Stimulated activated CD4-positive, alpha-beta T cell treated with anti-CD3 and anti-CD28 coated beads, Interleukin-15, amount 100 ng/mL, for 24 hours (primary cell): ENCODE results near the gene SMARCE1.

Source experiments
- DNase-seq: peaks from one replicate; pipeline ENCODE4 v3.0.0-alpha.2; 2020

Gene SMARCE1

GRCh38 chr17:40645291-40645690 lies 2.3 kb downstream of the SMARCE1 start:
- DNase-seq = no peak

DNA sequence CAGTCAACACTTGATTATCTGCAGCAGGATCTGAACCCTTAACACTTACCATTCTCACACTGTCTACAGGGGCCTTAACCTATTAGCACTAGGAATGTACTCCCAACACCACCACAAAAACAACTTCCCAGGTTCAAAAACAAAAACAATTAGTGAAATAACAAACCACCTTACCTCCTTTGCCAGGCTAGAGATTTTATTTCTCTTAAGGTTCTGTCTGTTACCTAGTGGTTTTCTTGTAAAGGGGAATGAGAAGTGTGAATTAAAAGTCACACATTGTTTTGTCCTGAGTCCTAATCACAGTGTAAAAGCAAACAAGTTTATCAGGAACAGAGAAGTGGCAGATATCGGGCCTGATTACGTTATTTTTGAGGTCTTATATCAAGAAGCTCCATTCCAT lies 9.7 kb downstream of the SMARCE1 start:
- no peak for DNase-seq

GRCh38 chr17:40633871-40634270 lies 13.7 kb downstream of the SMARCE1 start:
- DNase-seq = no peak

- no peak for DNase-seq
Observed at GRCh38 chr17:40632216-40632615, 15.4 kb downstream of the SMARCE1 start.

GRCh38 chr17:40629842-40630241 lies 17.8 kb downstream of the SMARCE1 start:
- no peak for DNase-seq

DNA sequence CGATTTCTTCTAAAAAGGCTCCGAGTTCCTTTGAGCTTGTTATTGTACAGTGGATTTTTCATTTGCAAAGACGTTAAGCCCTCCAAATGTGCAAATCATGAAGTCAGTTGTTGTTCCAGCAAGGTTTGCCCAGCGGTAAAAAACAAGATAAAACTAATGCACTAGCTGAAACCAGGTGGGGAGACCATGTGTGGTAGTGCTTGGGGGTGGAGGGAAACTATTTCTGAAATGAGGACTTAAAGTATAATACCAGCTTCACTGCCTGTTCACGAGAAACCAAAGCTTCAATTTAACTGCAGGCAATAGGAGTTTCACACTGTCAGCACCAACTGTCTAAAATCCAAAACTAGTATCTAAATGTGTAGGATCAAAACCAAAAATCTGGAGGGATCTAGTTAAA lies 22.3 kb downstream of the SMARCE1 start:
- no peak for DNase-seq

DNA sequence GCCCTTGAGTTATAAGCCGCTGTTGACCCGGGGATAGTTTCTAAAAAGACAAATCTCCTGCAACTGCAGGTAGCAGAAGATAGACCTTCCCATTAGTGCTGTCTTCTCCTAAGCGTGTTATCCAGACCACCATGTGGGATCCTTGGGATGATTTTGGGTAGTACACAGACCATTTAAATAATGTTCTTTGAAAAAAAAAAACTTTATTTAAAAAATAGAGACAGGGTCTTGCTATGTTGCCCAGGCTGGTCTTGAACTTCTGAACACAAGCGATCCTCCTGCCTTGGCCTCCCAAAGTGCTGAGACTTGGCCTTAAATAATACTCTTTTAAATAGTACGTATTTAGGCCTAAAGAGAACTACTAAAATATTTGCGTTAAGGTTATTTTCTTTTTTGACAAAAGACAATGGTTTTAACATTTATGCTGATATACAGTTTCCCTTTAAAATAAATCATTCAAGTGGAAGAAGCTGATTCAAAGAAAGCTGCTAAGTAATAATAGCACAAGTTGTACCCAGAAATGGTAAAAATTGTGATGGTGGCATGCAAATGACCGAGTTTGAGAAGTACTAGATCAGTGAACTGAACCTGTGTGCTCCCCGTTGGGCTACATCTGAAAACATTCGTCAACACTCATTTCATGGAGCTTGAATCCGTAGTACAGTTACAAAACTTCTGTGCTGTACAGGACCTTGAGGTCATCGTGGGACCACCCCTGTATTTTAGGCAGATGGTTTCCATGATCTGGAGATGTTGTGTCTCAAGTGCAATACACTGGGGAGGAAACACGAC lies 24.0 kb downstream of the SMARCE1 start:
- no peak for DNase-seq

GRCh38 chr17:40622509-40622928 lies 25.1 kb downstream of the SMARCE1 start:
- no peak for DNase-seq

DNA sequence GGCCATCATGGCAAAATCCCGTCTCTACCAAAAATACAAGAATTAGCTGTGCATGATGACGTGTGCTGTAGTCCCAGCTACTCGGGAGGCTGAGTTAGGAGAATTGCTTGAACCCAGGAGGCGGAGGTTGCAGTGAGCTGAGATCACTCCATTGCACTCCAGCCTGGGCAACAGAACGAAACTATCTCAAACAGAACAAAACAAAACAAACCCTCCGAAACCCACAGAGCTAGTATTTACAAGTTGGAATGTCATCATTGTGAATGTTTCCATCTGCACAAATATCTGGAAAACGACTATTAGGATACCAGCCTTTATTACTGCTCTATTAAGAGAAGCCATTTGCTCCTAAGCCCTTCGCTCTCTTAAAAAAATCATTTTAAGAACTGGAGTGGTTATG lies 26.0 kb downstream of the SMARCE1 start:
- DNase-seq = no peak

DNA sequence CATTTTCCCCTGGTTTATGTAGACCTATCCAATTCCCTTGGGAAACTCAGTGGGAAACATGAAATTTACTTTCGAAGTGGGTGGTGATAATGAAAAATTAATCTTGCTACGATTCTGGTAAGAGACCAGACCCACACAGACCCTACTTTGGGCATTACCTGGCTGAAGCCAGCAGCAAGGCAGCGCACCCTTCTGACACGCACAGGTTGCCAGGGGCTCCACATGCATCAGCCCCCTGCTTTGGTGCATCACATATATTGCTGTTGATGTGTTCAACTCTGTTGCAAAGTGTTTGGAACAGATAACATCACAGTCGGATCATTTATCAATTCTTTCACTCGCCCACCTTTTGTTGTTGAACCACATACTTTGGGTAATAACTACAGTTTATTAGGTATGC lies 26.6 kb downstream of the SMARCE1 start:
- no peak for DNase-seq

DNA sequence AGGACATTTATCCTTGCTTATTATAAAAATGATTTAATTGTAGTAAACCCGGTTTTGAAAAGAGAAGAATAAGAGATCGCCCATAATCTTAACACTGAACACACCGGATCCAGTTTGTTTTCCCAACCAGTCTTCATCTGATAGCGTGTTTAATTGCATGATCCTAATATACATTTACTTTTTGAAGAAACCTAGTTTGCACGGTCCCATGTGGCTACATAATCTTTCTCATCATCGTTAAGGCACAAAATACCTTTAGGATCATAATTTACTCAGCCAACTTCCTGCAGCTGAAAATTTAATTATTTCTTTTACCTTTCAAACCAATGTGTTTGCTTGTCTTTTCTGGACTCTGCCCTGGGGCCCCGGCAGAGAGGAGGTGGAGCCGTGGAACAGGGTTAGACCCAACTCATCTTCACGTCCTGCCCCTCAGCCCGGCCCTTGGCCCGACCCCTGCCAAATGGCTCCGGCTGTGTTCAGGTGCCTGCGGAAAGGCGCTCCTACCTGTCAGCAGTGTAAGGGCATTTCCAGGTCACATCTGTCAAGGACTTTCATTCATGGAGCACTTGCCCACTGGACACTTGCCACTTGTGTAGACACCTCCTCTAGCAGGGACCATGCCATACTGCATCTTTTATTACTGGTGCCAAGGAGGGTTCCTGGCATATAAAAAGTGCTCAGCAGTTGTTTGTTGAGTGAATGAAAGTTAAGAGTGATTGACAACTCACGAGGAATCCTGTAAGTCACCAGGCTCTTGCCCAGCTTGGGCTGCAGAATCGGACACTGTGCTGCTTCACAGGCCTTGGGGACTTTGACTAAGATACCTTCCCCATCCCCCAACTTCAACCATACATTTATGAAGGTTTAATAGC lies 28.6 kb downstream of the SMARCE1 start:
- no peak for DNase-seq

DNA sequence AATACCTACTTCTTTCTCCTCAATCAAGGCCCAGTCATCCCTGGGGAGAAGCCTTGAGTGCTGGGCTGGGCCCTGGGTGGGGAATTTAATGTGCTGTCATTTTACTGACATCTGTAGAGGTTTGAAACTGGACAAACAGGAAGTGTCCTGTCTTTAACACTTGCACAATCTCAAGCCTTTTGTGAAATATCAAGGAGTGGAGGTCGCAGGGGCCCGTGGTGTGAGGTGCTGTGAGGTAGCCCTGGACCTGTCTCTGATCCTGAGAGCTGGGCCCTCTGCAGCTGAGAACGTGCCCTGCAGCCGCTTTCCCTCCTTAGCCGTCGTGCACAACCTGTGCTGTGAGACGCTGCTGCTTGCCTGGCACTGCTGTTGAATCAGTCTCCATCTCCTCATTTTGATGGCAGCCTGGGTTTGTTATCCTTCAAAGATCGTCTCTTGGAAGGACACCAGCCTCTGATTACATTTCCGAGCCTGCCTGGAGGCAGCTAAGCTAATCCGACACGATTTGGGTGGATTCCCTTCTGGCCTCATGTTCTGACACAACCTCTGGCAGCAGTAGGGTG lies 29.9 kb downstream of the SMARCE1 start:
- no peak for DNase-seq

GRCh38 chr17:40616592-40616991 lies 31.0 kb downstream of the SMARCE1 start:
- DNase-seq = no peak

GRCh38 chr17:40615841-40616476 lies 31.7 kb downstream of the SMARCE1 start:
- DNase-seq = no peak

- peak; percentile 45 for DNase-seq
Observed at GRCh38 chr17:40615068-40615840, 32.4 kb downstream of the SMARCE1 start.

GRCh38 chr17:40614431-40615067 lies 33.1 kb downstream of the SMARCE1 start:
- DNase-seq = peak; percentile 32

DNA sequence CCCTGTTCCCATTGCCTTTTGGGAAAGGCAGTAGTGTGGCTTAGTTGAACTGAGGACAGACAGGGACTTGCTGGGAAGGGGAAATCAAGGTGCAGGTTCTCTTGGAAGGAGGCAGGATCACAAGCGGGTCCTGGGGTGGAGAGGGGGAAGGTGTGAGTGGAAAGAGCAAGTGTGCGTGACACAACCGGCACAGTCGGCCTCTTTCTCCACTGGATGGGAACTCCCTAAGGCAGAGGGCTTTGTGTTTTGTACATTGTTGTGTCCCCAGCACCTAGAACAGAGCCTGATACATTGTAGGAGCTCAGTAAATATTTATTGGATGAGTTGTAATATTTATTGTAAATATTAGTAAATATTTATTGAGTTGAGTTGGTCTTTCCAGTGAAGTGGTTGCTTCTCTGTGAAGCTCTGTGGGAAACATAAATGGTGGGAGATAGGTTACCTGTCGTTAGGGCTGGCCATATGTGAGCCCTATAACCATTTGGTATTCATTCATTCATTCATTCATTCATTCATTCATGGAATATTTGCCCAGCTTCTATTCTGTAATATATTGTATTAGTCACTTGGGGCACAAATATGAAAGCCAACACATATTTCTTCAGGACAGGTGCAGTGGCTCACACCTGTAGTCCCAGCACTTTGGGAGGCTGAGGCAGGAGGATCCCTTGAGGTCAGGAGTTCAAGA lies 34.0 kb downstream of the SMARCE1 start:
- no peak for DNase-seq

- peak; percentile 74 for DNase-seq
Observed at GRCh38 chr17:40612599-40613244, 34.9 kb downstream of the SMARCE1 start.

DNA sequence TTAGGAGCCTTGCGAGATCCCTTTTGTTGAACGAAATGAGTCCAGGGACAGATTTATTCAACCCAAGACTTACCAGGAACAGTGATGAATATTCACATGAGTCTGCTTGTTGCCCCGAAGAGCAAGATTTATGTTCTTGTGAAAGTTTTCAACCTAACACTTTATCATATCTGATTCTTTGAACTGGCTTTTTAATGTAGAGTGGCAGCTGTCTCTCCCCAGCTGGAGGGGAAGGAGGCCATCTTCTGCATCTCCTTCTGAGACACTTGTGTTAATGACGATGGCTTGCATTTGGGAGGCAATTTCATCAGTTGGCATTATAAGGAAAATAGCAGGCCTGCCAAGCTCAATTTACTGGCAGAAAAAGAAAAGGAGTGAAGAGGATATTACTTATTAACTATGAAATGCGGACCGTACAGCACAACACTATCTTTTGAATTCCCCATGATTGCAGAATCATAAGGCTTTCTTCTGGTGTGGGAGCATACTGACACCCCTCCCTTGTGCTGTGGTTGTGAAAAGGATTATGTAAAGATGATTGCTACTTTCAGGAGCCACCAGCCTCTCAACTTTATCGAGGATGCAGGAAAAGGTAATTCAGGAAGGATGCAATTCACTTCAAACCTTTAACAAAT lies 35.7 kb downstream of the SMARCE1 start:
- DNase-seq = no peak

DNA sequence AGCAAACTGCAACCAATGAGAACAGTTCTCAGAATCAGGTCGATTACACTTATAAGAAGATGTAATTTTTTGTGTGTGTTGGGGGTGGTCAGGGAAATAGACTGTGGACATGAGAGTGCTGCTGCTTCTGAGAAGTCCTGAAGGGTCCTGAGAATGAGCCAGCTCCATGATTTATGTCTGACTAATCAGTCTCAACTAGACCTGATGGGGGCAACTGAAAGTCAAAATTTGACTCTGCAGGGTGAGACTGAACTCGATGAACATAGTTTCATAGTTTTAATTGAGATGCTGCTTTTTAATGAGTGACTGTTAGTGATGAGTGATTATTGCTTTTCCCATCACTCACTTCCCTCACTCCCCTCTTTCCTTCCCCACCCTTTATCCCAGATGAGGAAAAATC lies 37.3 kb downstream of the SMARCE1 start:
- DNase-seq = no peak
